Prostate gland (tissue), 2 donors: ENCODE data around the gene PYCR2. TPM values are rescaled to one million over a fixed set of nuclear protein-coding genes. Genes with fewer than 3 reads are reported as not detected.
"Not testable (repeated sequence)": the region's sequence is repeated elsewhere in the genome, so short reads cannot be mapped to it uniquely, and the experiment has no call there.

Experiments used
- DNase-seq: peaks from one replicate; pipeline ENCODE4 v3.0.0-alpha.2; 2019; ENCODE audit warnings: low spot score
- H3K27ac ChIP-seq, 2 donors: fragments of 200-600 bp; sonication (generic); 2 replicates each; pipeline ENCODE4 v1.5.1; 2017 to 2019
- H3K27me3 ChIP-seq: fragments of 200-600 bp; sonication (generic); replicated peaks from 2 replicates; pipeline ENCODE4 v1.5.1; 2019; ENCODE audit not compliant: insufficient read depth
- H3K36me3 ChIP-seq, 2 donors: fragments of 200-600 bp; sonication (generic); 1 replicate in 1 of 2; 2 replicates in 1 of 2; pipeline versions ENCODE4 v1.5.1 to v1.8.1; 2017 to 2019
- H3K4me1 ChIP-seq: fragments of 200-600 bp; sonication (generic); replicated peaks from 2 replicates; pipeline ENCODE4 v1.5.1; 2019
- H3K4me3 ChIP-seq, 2 donors: fragments of 200-600 bp; sonication (generic); 2 replicates each; pipeline ENCODE4 v1.5.1; 2017 to 2019
- H3K9me3 ChIP-seq: fragments of 200-600 bp; sonication (generic); 2 replicates; pipeline ENCODE4 v1.5.1; 2017
- CTCF ChIP-seq, 4 experiments: fragments of 200-600 bp in 2 of 4; fragments of 450-650 bp in 2 of 4; sonication (generic) in 2 of 4; IDR thresholded peaks; 1 replicate in 3 of 4; 2 replicates in 1 of 4; pipeline ENCODE4 v1.5.1; 2016 to 2019; ENCODE audit warnings: antibody characterized with exemption in 4 of 4, mild to moderate bottlenecking in 2 of 4, moderate library complexity in 2 of 4
- POLR2A ChIP-seq: fragments of 450-650 bp; IDR thresholded peaks from one replicate; pipeline ENCODE4 v1.6.1; 2016; ENCODE audit warnings: antibody characterized with exemption, mild to moderate bottlenecking
- POLR2AphosphoS5 ChIP-seq: sonication (generic); formaldehyde crosslinking; IDR thresholded peaks from one replicate; pipeline ENCODE4 v1.6.1; 2017; ENCODE audit warnings: antibody characterized with exemption
- WGBS: methylation state at CpG from one replicate; pipeline ENCODE4 v1.1.5; 2018; 5-methylcytosine and 5-hydroxymethylcytosine counted together
- intact Hi-C: fragments of 100-400 bp; cut with DNase I; formaldehyde crosslinking; loops from one replicate; pipeline ENCODE4 v1.14.2; 2022
- total RNA-seq, 2 donors: library from RNA; depleted of rRNA; stranded (reverse); fragments of >200 nt; gene quantifications; one replicate each; pipeline ENCODE4 v1.1.0, GENCODE V29; 2016

PYCR2 gene
- total RNA-seq, 2 donors from 2014 or later: 70.8 to 80.2 TPM

DNA sequence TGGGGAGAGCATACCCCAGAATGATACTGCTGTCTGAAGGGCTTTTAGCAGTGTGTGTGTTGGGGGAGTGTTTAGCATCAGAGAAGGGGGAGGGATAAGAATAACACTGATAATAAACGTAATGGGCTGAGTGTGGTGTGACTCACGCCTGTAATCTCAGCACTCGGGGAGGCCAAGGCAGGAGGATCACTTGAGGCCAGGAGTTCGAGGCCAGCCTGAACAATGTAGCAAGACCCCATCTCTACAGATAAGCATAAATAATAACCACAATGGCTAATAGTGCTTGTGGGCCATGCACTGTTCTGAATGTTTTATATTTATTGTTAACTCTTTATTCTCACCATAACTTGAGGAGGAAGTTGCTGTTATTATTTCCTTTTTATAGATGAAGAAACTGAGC lies 19.5 kb upstream of the PYCR2 start:
- Histone ChIP-seq H3K36me3 (no peaks in the 10 kb centered on the region), H3K9me3 (no peaks in the 10 kb centered on the region), H3K27me3 (no peaks in the 10 kb centered on the region), H3K27ac (no peak overlapping the region), H3K4me3 (no peak overlapping the region), H3K4me1 (no peaks in the 10 kb centered on the region)
- TF ChIP-seq CTCF (IDR thresholded peaks at IDR 0.05): no peak
- TF ChIP-seq POLR2A: no peak
- no peak for TF ChIP-seq POLR2AphosphoS5
- no peak for DNase-seq
- 91% methylated on average over 4 of the region's 4 CpGs for WGBS
- intact Hi-C loops: no loop called here

GRCh38 chr1:225942574-225942973 lies 18.5 kb upstream of the PYCR2 start:
- Histone ChIP-seq H3K27me3 (no peaks in the 10 kb centered on the region), H3K9me3 (no peaks in the 10 kb centered on the region), H3K4me3 (no peak overlapping the region), H3K27ac (no peak overlapping the region), H3K36me3 (no peaks in the 10 kb centered on the region), H3K4me1 (no peaks in the 10 kb centered on the region)
- 76% methylated on average over 7 of the region's 7 CpGs for WGBS
- intact Hi-C loops: no loop called here
- no peak for TF ChIP-seq CTCF (IDR thresholded peaks at IDR 0.05)
- no peak for TF ChIP-seq POLR2A
- TF ChIP-seq POLR2AphosphoS5: no peak
- no peak for DNase-seq

DNA sequence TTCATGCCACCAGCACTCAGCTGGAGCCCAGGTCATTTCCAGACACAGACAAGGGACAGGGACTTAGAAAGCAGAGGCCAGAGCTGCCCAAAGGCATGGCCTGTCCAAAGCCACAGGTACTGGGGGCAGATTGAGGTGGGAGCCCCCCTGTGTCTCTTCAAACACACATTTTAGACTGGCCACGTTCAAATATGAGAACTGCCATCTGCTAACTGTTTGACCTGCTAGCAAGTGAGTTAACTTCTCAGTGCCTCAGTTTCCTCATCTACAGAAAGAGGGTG lies 17.8 kb upstream of the PYCR2 start:
- intact Hi-C loops: no loop called here
- Histone ChIP-seq H3K36me3 (no peaks in the 10 kb centered on the region), H3K4me3 (no peak overlapping the region), H3K4me1 (no peaks in the 10 kb centered on the region), H3K9me3 (no peaks in the 10 kb centered on the region), H3K27me3 (no peaks in the 10 kb centered on the region), H3K27ac (no peak overlapping the region)
- no peak for DNase-seq
- WGBS: 19% methylated on average over 1 of the region's 1 CpG
- no peak for TF ChIP-seq POLR2AphosphoS5
- TF ChIP-seq POLR2A: no peak
- TF ChIP-seq CTCF (IDR thresholded peaks at IDR 0.05): no peak

DNA sequence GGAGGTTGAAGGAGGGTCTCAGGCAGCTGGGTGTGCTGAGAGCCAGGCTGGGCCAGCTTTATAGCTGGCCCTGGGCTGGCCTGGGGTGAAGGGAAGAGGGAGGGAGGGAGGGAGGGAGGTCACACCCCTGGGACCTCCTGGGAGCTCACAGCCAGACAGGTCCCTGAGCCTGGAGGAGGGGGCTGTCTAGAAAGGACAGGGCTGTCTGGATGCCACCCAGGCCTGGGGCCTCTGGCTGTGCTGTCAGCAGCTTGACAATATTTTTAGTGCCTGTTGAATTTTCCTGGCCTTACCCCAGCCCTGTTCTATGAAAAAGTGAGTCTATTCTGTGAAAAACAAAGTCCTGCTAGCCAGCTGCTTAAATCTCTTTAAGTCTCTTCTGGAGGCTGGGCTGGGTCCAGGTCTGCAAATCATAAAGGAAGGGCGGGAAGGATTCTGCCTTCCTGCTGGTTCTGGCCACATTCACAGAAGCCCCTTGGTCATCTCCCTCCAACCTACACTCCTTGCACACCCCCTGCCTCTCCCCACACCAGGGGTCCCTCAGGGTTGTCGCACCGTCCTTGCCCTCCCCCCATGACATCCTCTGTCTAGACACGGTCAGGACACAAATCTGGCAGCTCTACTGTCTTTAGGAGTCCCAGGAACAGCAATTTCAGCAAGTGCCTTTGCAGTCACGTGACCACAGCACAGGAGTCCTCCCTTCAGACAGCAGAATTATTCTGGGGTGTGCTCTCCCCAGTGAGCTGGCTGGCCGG lies 17.3 kb upstream of the PYCR2 start, which contains the start of gene LEFTY2:
Gene LEFTY2 (minus strand): TSS at position 34 of the 755 bp plus-strand sequence. CDS start 80 bp downstream, outside the sequence.
- Histone ChIP-seq H3K27me3 (no peaks in the 10 kb centered on the region), H3K36me3 (no peaks in the 10 kb centered on the region), H3K4me3 (no peak within 1 kb of the TSS), H3K4me1 (no peaks in the 10 kb centered on the region), H3K9me3 (no peaks in the 10 kb centered on the region), H3K27ac (peak within 1 kb of the TSS in 1 of 2 donors; percentile 2)
- no peak for DNase-seq
- no peak for TF ChIP-seq CTCF (IDR thresholded peaks at IDR 0.05)
- no peak for TF ChIP-seq POLR2AphosphoS5
- no peak for TF ChIP-seq POLR2A
- 36% methylated on average over 6 of the region's 6 CpGs for WGBS
- intact Hi-C loops: no loop called here

DNA sequence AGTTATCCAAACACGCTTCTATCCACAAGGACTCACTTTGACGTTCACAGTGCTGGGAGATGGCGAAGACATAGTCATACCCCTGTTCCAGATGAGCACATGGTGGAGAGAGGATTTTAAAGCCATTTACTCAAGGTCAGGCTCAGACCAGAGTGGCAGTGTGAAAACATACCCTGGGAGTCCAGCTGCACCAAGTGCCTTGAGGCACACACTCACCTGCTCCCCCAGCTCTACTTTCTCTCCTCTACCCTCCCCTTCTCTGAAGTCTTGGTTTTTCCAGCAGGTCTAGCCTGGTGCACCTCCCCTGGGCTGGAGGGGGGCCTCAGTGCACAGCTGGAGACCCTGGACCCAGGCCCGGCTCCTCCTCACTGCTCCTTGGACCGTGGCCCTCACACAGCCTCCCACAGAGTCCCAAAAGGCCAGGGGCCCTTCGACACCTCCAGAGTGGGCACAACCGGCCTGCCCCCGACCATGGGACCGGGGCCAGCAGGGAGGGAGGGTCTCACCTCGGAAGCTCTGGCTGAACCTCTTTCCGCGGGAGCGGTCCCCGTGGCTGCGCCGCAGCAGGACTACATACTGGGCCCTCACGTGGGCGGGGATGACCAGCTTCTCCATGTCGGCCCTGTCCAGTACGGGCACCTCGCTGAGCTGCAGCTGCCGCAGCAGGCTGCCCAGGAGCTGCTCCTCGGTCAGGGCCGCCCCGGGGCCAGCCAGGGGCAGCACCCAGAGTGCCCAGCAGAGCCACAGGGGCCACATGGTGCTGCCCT lies 16.5 kb upstream of the PYCR2 start:
- no peaks in the 10 kb centered on the region for H3K4me1 ChIP-seq
- DNase-seq: no peak
- no peaks in the 10 kb centered on the region for H3K9me3 ChIP-seq
- TF ChIP-seq POLR2A (no peak), POLR2AphosphoS5 (no peak)
- intact Hi-C loops: no loop called here
- no peaks in the 10 kb centered on the region for H3K36me3 ChIP-seq
- no peak overlapping the region for H3K27ac ChIP-seq
- H3K4me3 ChIP-seq: no peak overlapping the region
- 73% methylated on average over 25 of the region's 25 CpGs for WGBS
- H3K27me3 ChIP-seq: no peaks in the 10 kb centered on the region

- intact Hi-C loops, H3K4me3 ChIP-seq, H3K36me3 ChIP-seq, DNase-seq, H3K9me3 ChIP-seq, H3K27ac ChIP-seq, H3K27me3 ChIP-seq, H3K4me1 ChIP-seq: not testable (repeated sequence)
- WGBS: 73% methylated on average over 5 of the region's 8 CpGs
Measured at GRCh38 chr1:225939939-225940310, 15.9 kb upstream of the PYCR2 start.

DNA sequence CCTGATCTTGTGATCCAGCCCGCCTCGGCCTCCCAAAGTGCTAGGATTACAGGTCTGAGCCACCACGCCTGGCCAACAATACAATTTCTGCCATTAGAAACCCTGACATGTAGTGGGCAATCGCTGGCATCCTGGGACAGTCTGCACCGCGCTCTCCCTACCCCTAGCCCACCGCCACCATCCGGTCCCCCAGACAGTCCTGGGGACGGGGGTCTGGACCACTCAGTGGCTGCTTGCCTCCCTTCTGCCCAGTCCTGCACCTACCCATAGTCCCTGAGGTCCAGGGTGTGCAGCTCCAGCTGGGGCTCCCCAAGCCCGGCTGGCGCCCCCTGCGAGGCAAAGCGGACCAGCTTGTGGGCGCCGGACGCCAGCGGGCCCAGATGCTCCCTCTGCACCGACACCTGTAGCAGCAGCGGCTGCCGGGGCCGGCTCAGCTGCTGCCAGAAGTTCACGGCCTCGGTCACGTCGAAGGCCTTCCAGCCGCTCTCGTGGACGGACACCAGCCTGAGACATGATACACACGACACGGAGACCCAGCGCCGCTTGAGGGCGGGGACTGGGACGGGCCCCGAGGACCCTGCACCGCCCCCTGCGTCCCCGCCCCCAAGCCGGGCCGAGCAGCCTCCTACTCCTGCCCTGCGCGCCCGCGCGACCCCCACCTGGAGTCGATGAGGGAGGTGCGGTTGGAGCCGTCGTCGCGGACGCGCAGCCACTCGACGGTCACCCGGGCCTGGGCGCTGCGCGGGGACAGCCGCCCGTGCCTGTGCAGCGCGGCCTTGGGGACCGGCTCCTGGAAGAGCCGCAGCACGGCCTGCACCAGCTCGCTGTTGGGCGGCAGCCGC lies 15.3 kb upstream of the PYCR2 start:
- WGBS: 45% methylated on average over 39 of the region's 69 CpGs
- intact Hi-C loops, H3K36me3 ChIP-seq, H3K9me3 ChIP-seq, H3K27ac ChIP-seq, DNase-seq, H3K4me1 ChIP-seq, H3K27me3 ChIP-seq, H3K4me3 ChIP-seq: not testable (repeated sequence)
